SK-N-SH (cell line): ENCODE measurements around the gene STUB1.

Experiments used
- EP300 ChIP-seq, 2 experiments: IDR thresholded peaks; 2 replicates each; pipeline versions ENCODE4 v1.4.0 to v1.6.1; 2012; ENCODE audit warnings: borderline replicate concordance in 1 of 2, low read depth in 1 of 2, low read length in 1 of 2
- EZH2phosphoT487 ChIP-seq: fragments of 200-600 bp; sonication (generic); IDR thresholded peaks from 2 replicates; pipeline ENCODE4 v1.6.1; 2017; ENCODE audit warnings: low read depth, mixed run types, mild to moderate bottlenecking, antibody characterized with exemption, moderate library complexity, borderline replicate concordance
- MXI1 ChIP-seq: IDR thresholded peaks from 2 replicates; pipeline ENCODE4 v1.6.1; 2012; ENCODE audit warnings: mild to moderate bottlenecking, low read depth, low read length, improper control_type of control experiment
- NFIC ChIP-seq: IDR thresholded peaks from 2 replicates; pipeline ENCODE4 v1.4.0; 2012; ENCODE audit warnings: borderline replicate concordance
- POLR2AphosphoS5 ChIP-seq: IDR thresholded peaks from 2 replicates; pipeline ENCODE4 v1.6.1; 2012; ENCODE audit warnings: low read depth, low read length
- RCOR1 ChIP-seq: fragments of 150-350 bp; IDR thresholded peaks from 2 replicates; pipeline ENCODE4 v1.6.1; 2017; ENCODE audit warnings: antibody characterized with exemption, low read length
- RFX5 ChIP-seq: IDR thresholded peaks from 2 replicates; pipeline ENCODE4 v1.6.1; 2012; ENCODE audit warnings: mild to moderate bottlenecking, improper control_type of control experiment, low read length
- RXRA ChIP-seq: IDR thresholded peaks from 2 replicates; pipeline ENCODE4 v1.4.0; 2012; ENCODE audit warnings: low read depth, mild to moderate bottlenecking, borderline replicate concordance
- TAF1 ChIP-seq: IDR thresholded peaks from 2 replicates; pipeline ENCODE4 v1.6.1; 2012; ENCODE audit warnings: low read depth, mild to moderate bottlenecking, low read length, moderate library complexity, borderline replicate concordance
- YY1 ChIP-seq: IDR thresholded peaks from 2 replicates; pipeline ENCODE4 v1.4.0; 2012; ENCODE audit warnings: low read depth, mild to moderate bottlenecking
- TF ChIP-seq, protein P1 (sequence below): fragments of 200-600 bp; sonication (generic); IDR thresholded peaks from 2 replicates; pipeline ENCODE4 v1.6.1; 2017; ENCODE audit warnings: antibody characterized with exemption, mild to moderate bottlenecking, moderate library complexity

DNA sequence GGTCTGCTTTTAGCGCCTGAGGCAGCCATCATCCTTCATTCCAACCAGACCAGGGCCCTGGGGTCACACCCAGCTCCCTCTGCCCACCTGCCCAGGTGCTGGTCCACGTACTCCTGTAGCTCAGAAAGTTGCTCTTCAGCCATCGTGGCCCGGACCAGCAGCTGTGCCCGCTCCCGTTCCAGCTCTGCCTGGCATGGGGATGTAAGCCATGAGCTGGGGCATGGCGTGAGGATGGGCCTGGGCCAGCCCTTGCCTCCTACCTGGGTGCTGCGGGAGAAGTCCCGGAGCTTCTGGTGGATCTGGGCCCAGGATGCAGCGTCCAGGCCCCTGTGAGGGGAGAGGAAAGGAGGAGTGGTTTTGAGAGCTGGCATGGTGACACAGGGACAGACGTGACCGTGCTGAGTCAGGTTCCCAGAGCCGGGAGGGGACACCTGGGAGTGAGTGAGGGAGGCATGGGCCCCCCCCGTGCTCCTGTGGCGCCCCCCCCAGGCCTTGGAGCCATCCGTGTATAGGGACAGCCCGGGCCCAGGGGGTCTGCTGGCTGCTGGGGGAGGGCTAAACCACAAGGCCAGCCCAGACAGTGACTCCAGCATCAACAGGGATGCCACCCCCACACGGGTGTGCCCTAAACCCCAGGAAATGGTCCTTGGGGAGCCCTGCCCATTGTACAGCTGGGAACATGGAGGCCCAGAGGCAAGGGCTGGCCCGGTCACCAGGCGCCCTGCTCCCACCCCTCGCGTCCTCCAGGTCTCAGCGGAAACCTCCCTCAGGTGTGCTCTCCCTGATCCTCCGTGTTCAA is 42.8 kb downstream of the STUB1 start:
- no peak for TF ChIP-seq YY1
- TF ChIP-seq, protein P1, sequence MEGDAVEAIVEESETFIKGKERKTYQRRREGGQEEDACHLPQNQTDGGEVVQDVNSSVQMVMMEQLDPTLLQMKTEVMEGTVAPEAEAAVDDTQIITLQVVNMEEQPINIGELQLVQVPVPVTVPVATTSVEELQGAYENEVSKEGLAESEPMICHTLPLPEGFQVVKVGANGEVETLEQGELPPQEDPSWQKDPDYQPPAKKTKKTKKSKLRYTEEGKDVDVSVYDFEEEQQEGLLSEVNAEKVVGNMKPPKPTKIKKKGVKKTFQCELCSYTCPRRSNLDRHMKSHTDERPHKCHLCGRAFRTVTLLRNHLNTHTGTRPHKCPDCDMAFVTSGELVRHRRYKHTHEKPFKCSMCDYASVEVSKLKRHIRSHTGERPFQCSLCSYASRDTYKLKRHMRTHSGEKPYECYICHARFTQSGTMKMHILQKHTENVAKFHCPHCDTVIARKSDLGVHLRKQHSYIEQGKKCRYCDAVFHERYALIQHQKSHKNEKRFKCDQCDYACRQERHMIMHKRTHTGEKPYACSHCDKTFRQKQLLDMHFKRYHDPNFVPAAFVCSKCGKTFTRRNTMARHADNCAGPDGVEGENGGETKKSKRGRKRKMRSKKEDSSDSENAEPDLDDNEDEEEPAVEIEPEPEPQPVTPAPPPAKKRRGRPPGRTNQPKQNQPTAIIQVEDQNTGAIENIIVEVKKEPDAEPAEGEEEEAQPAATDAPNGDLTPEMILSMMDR, result no peak
- no peak for TF ChIP-seq RFX5
- no peak for TF ChIP-seq EZH2phosphoT487
- TF ChIP-seq TAF1, result no peak
- TF ChIP-seq MXI1, result no peak
- no peak for TF ChIP-seq RXRA
- TF ChIP-seq POLR2AphosphoS5, result no peak
- no peak for TF ChIP-seq NFIC
- TF ChIP-seq RCOR1, result no peak
- no peak for TF ChIP-seq EP300 (IDR thresholded peaks at IDR 0.05; ENCODE audit: borderline replicate concordance in 1 of 2, low read depth in 1 of 2, low read length in 1 of 2)
